ENCODE data around the gene CDH23.

CDH23 gene

GRCh38 chr10:71831646-71832552 lies 435.2 kb downstream of the CDH23 start:
- no peak for DNase-seq

GRCh38 chr10:71832967-71833366 lies 436.2 kb downstream of the CDH23 start:
- no peak for DNase-seq

- no peak for DNase-seq
These were observed 437.0 kb downstream of the CDH23 start for GRCh38 chr10:71833451-71834342.

GRCh38 chr10:71834343-71834674 lies 437.6 kb downstream of the CDH23 start:
- DNase-seq = no peak

GRCh38 chr10:71835671-71836595 lies 439.2 kb downstream of the CDH23 start:
- DNase-seq = no peak

GRCh38 chr10:71836596-71836974 lies 439.9 kb downstream of the CDH23 start:
- no peak for DNase-seq

GRCh38 chr10:71837098-71837827 lies 440.5 kb downstream of the CDH23 start:
- DNase-seq = no peak

- DNase-seq = no peak
These were observed 441.8 kb downstream of the CDH23 start for GRCh38 chr10:71838264-71839211.

GRCh38 chr10:71840177-71840957 lies 443.6 kb downstream of the CDH23 start:
- peak; percentile 82 for DNase-seq

GRCh38 chr10:71840958-71841335 lies 444.2 kb downstream of the CDH23 start:
- DNase-seq = no peak

- DNase-seq = no peak
These were observed 445.7 kb downstream of the CDH23 start for GRCh38 chr10:71842422-71842821.

GRCh38 chr10:71842856-71843686 lies 446.4 kb downstream of the CDH23 start:
- DNase-seq = no peak

- DNase-seq = no peak
These were observed 447.4 kb downstream of the CDH23 start for GRCh38 chr10:71844084-71844483.

- DNase-seq = no peak
These were observed 448.0 kb downstream of the CDH23 start for GRCh38 chr10:71844695-71845094.

- no peak for DNase-seq
These were observed 449.0 kb downstream of the CDH23 start for GRCh38 chr10:71845410-71846405.

- DNase-seq = no peak
These were observed 450.1 kb downstream of the CDH23 start for GRCh38 chr10:71846816-71847215.

GRCh38 chr10:71847418-71847817 lies 450.7 kb downstream of the CDH23 start:
- DNase-seq = no peak

Measured in NCI-H2227 treated with DMSO at 0.1 percent for 48 hours (cell line).